H9 (cell line): ENCODE data around the gene GNA15. TPM values are rescaled to one million over a fixed set of nuclear protein-coding genes. Genes with fewer than 3 reads are reported as not detected.

ENCODE experiments used
- DNase-seq: peaks from one replicate; pipeline ENCODE4 v3.0.0-alpha.2; 2017
- H2AFZ ChIP-seq: one replicate; pipeline ENCODE4 v1.6.1; 2013; ENCODE audit warnings: mild to moderate bottlenecking, low read length, control low read depth, moderate library complexity
- H2AK5ac ChIP-seq: 2 replicates; pipeline ENCODE4 v1.6.1; 2013; ENCODE audit warnings: low read length, control low read depth, mixed read lengths; ENCODE audit not compliant: insufficient read length
- H2BK120ac ChIP-seq: one replicate; pipeline ENCODE4 v1.6.1; 2013; ENCODE audit warnings: low read depth, mild to moderate bottlenecking, low read length, control low read depth, inconsistent platforms; ENCODE audit not compliant: poor library complexity, severe bottlenecking
- H2BK12ac ChIP-seq: 2 replicates; pipeline ENCODE4 v1.6.1; 2013; ENCODE audit warnings: low read length, control low read depth, mixed read lengths, low read depth; ENCODE audit not compliant: insufficient read length
- H2BK15ac ChIP-seq: 2 replicates; pipeline ENCODE4 v1.6.1; 2013; ENCODE audit warnings: low read depth, low read length, control low read depth
- H2BK20ac ChIP-seq: one replicate; pipeline ENCODE4 v1.6.1; 2013; ENCODE audit warnings: low read depth, mild to moderate bottlenecking, low read length, control low read depth, inconsistent platforms; ENCODE audit not compliant: poor library complexity, severe bottlenecking
- H2BK5ac ChIP-seq: 2 replicates; pipeline ENCODE4 v1.6.1; 2013; ENCODE audit warnings: low read length, control low read depth, mixed read lengths; ENCODE audit not compliant: insufficient read length
- H3K14ac ChIP-seq: 2 replicates; pipeline ENCODE4 v1.6.1; 2013; ENCODE audit warnings: low read length, control low read depth; ENCODE audit not compliant: insufficient read depth
- H3K18ac ChIP-seq: 2 replicates; pipeline ENCODE4 v1.6.1; 2013; ENCODE audit warnings: low read depth, mild to moderate bottlenecking, mixed read lengths, low read length, control low read depth; ENCODE audit not compliant: insufficient read length
- H3K23ac ChIP-seq: 2 replicates; pipeline ENCODE4 v1.6.1; 2013; ENCODE audit warnings: low read length, control low read depth, mixed read lengths, low read depth; ENCODE audit not compliant: insufficient read length
- H3K23me2 ChIP-seq: 2 replicates; pipeline ENCODE4 v1.6.1; 2013; ENCODE audit warnings: low read depth, mild to moderate bottlenecking, mixed read lengths, low read length, control low read depth; ENCODE audit not compliant: insufficient read length, poor library complexity, severe bottlenecking
- H3K27ac ChIP-seq: 2 replicates; pipeline ENCODE4 v1.5.1; 2013; ENCODE audit warnings: low read length, control low read depth, mixed read lengths, low read depth; ENCODE audit not compliant: insufficient read length
- H3K27me3 ChIP-seq: 2 replicates; pipeline ENCODE4 v1.6.1; 2013; ENCODE audit warnings: low read length, control low read depth, inconsistent platforms; ENCODE audit not compliant: insufficient read depth
- H3K4ac ChIP-seq: 2 replicates; pipeline ENCODE4 v1.6.1; 2013; ENCODE audit warnings: low read depth, mild to moderate bottlenecking, control low read depth, inconsistent platforms, low read length, moderate library complexity
- H3K4me1 ChIP-seq: 2 replicates; pipeline ENCODE4 v1.6.1; 2013; ENCODE audit warnings: low read length, control low read depth, inconsistent platforms; ENCODE audit not compliant: insufficient read depth
- H3K4me2 ChIP-seq: 2 replicates; pipeline ENCODE4 v1.6.1; 2013; ENCODE audit warnings: low read length, control low read depth, mixed read lengths; ENCODE audit not compliant: insufficient read length, insufficient read depth
- H3K56ac ChIP-seq: 2 replicates; pipeline ENCODE4 v1.6.1; 2013; ENCODE audit warnings: low read depth, mild to moderate bottlenecking, mixed read lengths, low read length, control low read depth; ENCODE audit not compliant: insufficient read length
- H3K79me1 ChIP-seq: 2 replicates; pipeline ENCODE4 v1.6.1; 2013; ENCODE audit warnings: low read depth, mild to moderate bottlenecking, moderate library complexity, low read length, control low read depth, inconsistent platforms; ENCODE audit not compliant: insufficient read depth, poor library complexity, severe bottlenecking
- H3K79me2 ChIP-seq: 2 replicates; pipeline ENCODE4 v1.6.1; 2013; ENCODE audit warnings: low read length, control low read depth, inconsistent platforms; ENCODE audit not compliant: insufficient read depth
- H3K9ac ChIP-seq: 2 replicates; pipeline ENCODE4 v1.6.1; 2013; ENCODE audit warnings: low read length, control low read depth, mixed read lengths; ENCODE audit not compliant: insufficient read length; ENCODE audit errors: extremely low read depth
- H3K9me3 ChIP-seq: one replicate; pipeline ENCODE4 v1.6.1; 2013; ENCODE audit warnings: low read depth, low read length, inconsistent platforms; ENCODE audit not compliant: control insufficient read depth
- H3T11ph ChIP-seq: one replicate; pipeline ENCODE4 v1.6.1; 2013; ENCODE audit warnings: mild to moderate bottlenecking, low read length, control low read depth, inconsistent platforms
- H4K20me1 ChIP-seq: one replicate; pipeline ENCODE4 v1.6.1; 2013; ENCODE audit not compliant: control insufficient read depth, insufficient read length, insufficient read depth
- H4K5ac ChIP-seq: 2 replicates; pipeline ENCODE4 v1.6.1; 2013; ENCODE audit warnings: low read depth, mild to moderate bottlenecking, mixed read lengths, low read length, control low read depth; ENCODE audit not compliant: insufficient read length
- H4K8ac ChIP-seq: replicated peaks from 2 replicates; pipeline ENCODE4 v1.6.1; 2013; ENCODE audit warnings: low read length, control low read depth, mixed read lengths, low read depth; ENCODE audit not compliant: insufficient read length
- H4K91ac ChIP-seq: 2 replicates; pipeline ENCODE4 v1.6.1; 2013; ENCODE audit warnings: low read depth, mild to moderate bottlenecking, moderate library complexity, mixed read lengths, low read length, control low read depth; ENCODE audit not compliant: insufficient read length
- H3K27ac Mint-ChIP-seq, 3 experiments: 2 replicates in 2 of 3; 3 replicates in 1 of 3; pipeline ENCODE4 v1.8.0; 2020 to 2021; ENCODE audit warnings: mixed read lengths in 3 of 3, mild to moderate bottlenecking in 1 of 3, moderate library complexity in 1 of 3
- H3K27me3 Mint-ChIP-seq: 2 replicates; pipeline ENCODE4 v1.8.0; 2021; ENCODE audit warnings: low read depth, mild to moderate bottlenecking, moderate library complexity, mixed read lengths
- H3K36me3 Mint-ChIP-seq, 3 experiments: 2 replicates in 2 of 3; 3 replicates in 1 of 3; pipeline ENCODE4 v1.8.0; 2020 to 2021; ENCODE audit warnings: low read depth in 3 of 3, mixed read lengths in 3 of 3; ENCODE audit not compliant: insufficient read depth in 1 of 3
- H3K4me1 Mint-ChIP-seq, 2 experiments: 2 replicates each; pipeline ENCODE4 v1.8.0; 2020; ENCODE audit warnings: mixed read lengths in 2 of 2
- H3K4me3 Mint-ChIP-seq, 2 experiments: 2 replicates in 1 of 2; 3 replicates in 1 of 2; pipeline ENCODE4 v1.8.0; 2020 to 2021; ENCODE audit warnings: mild to moderate bottlenecking in 2 of 2, mixed read lengths in 2 of 2, moderate library complexity in 1 of 2
- H3K9me3 Mint-ChIP-seq, 2 experiments: 2 replicates in 1 of 2; 3 replicates in 1 of 2; pipeline ENCODE4 v1.8.0; 2020; ENCODE audit warnings: mild to moderate bottlenecking in 2 of 2, mixed read lengths in 2 of 2, moderate library complexity in 1 of 2
- CTCF ChIP-seq: fragments of 200-600 bp; sonication (generic); conservative IDR thresholded peaks from 3 replicates; pipeline ENCODE4 v1.8.0; 2021; ENCODE audit warnings: antibody characterized with exemption, mild to moderate bottlenecking
- WGBS: extraction: QIAGEN DNeasy Blood & Tissue Kit; methylation state at CpG from one replicate; pipeline ENCODE4 v1.1.7; 2013; ENCODE audit warnings: missing lambda C conversion rate, low lambda C conversion rate, mixed read lengths; ENCODE audit not compliant: insufficient read length; ENCODE audit errors: extremely low coverage; 5-methylcytosine and 5-hydroxymethylcytosine counted together
- total RNA-seq: library from RNA; stranded (reverse); gene quantifications from 2 replicates; pipeline ENCODE4 v1.2.1, GENCODE V29; 2021

Gene GNA15
- total RNA-seq, 1 experiment from 2014 or later: not detected

- H3K4me1 Mint-ChIP-seq: peaks cover 4 to 9% of the 10 kb centered on the region in 2 experiments
- Histone ChIP-seq H3K79me1 (no peaks in the 10 kb centered on the region), H2BK5ac (no peak overlapping the region), H3K9me3 (no peaks in the 10 kb centered on the region), H3K56ac (no peak overlapping the region), H3K14ac (no peak overlapping the region), H3K27ac (no peak overlapping the region), H4K20me1 (no peaks in the 10 kb centered on the region), H3K4me1 (no peaks in the 10 kb centered on the region), H3K9ac (no peak overlapping the region), H4K5ac (no peak overlapping the region), H4K8ac (no peak overlapping the region), H4K91ac (no peak overlapping the region), H3K27me3 (no peaks in the 10 kb centered on the region), H3T11ph (no peak overlapping the region), H3K4ac (no peak overlapping the region), H2AFZ (no peak overlapping the region), H3K23ac (no peak overlapping the region), H2BK15ac (no peak overlapping the region), H3K4me2 (no peak overlapping the region), H2BK20ac (no peak overlapping the region), H2BK120ac (no peak overlapping the region), H3K23me2 (no peaks in the 10 kb centered on the region), H3K18ac (no peak overlapping the region), H3K79me2 (no peaks in the 10 kb centered on the region), H2AK5ac (no peak overlapping the region), H2BK12ac (no peak overlapping the region)
- no CpG with 5 or more reads among the region's 4 CpGs for WGBS
- H3K9me3 Mint-ChIP-seq: peaks cover 3 to 7% of the 10 kb centered on the region in 2 experiments; a peak in 3 of 5 replicates
- H3K4me3 Mint-ChIP-seq: no peak overlapping the region
- TF ChIP-seq CTCF: no peak
- DNase-seq: no peak
- H3K27me3 Mint-ChIP-seq: peaks cover 47% of the 10 kb centered on the region
- H3K27ac Mint-ChIP-seq: no peak overlapping the region; a peak in 1 of 7 replicates
- no peaks in the 10 kb centered on the region; a peak in 3 of 7 replicates for H3K36me3 Mint-ChIP-seq
Measured at GRCh38 chr19:3161453-3161852, 25.6 kb downstream of the GNA15 start.
